K562 (cell line): Measurements from ENCODE around the gene HDAC3. TPM values are rescaled to one million over a fixed set of nuclear protein-coding genes. Genes with fewer than 3 reads are reported as not detected.

Source experiments
- ARID2 ChIP-seq: fragments of 450-650 bp; IDR thresholded peaks from 2 replicates; pipeline ENCODE4 v1.6.1; 2017; ENCODE audit warnings: antibody characterized with exemption, mild to moderate bottlenecking
- CSDE1 ChIP-seq, 2 experiments: fragments of 450-650 bp; IDR thresholded peaks; 2 replicates each; pipeline ENCODE4 v1.6.1; 2016; ENCODE audit warnings: mild to moderate bottlenecking in 1 of 2
- DLX4 ChIP-seq: fragments of 250-450 bp; sonication (Bioruptor Pico); IDR thresholded peaks from 2 replicates; pipeline ENCODE4 v1.6.1; 2021; ENCODE audit warnings: mild to moderate bottlenecking
- DMBX1 ChIP-seq: fragments of 250-450 bp; sonication (Bioruptor Pico); IDR thresholded peaks from 2 replicates; pipeline ENCODE4 v1.8.0; 2022; ENCODE audit warnings: inconsistent platforms, mild to moderate bottlenecking, moderate library complexity, borderline replicate concordance
- ETV5 ChIP-seq: sonication (generic); formaldehyde crosslinking; IDR thresholded peaks from 2 replicates; pipeline ENCODE4 v1.4.0; 2020; ENCODE audit warnings: low read depth, mild to moderate bottlenecking, missing genetic modification reagents
- FOXK1 ChIP-seq: sonication (generic); formaldehyde crosslinking; IDR thresholded peaks from 2 replicates; pipeline ENCODE4 v1.8.0; 2022; ENCODE audit warnings: missing genetic modification reagents, mild to moderate bottlenecking, borderline replicate concordance
- HMBOX1 ChIP-seq: sonication (generic); IDR thresholded peaks from 2 replicates; pipeline ENCODE4 v1.6.1; 2016
- JUND ChIP-seq, 2 experiments: IDR thresholded peaks; 2 replicates in 1 of 2; 3 replicates in 1 of 2; pipeline ENCODE4 v1.6.1; 2011; ENCODE audit warnings: borderline replicate concordance in 2 of 2, low read depth in 2 of 2, low read length in 2 of 2, improper control_type of control experiment in 1 of 2, missing biosample characterization in 1 of 2, missing genetic modification characterization in 1 of 2, missing genetic modification reagents in 1 of 2
- KDM5B ChIP-seq: fragments of 200-600 bp; sonication (generic); IDR thresholded peaks from 2 replicates; pipeline ENCODE4 v1.6.1; 2012; ENCODE audit warnings: low read depth, mild to moderate bottlenecking, moderate library complexity, low read length, control low read depth, inconsistent platforms; ENCODE audit not compliant: insufficient replicate concordance
- NELFE ChIP-seq: IDR thresholded peaks from 2 replicates; pipeline ENCODE4 v1.6.1; 2011; ENCODE audit warnings: mild to moderate bottlenecking; ENCODE audit not compliant: insufficient read depth, insufficient read length
- PBX2 ChIP-seq, 2 experiments: IDR thresholded peaks in 1 of 2; conservative IDR thresholded peaks in 1 of 2; 2 replicates each; pipeline ENCODE4 v1.6.1; 2016; ENCODE audit warnings: low read depth in 2 of 2, mild to moderate bottlenecking in 1 of 2, missing compliant biosample characterization in 1 of 2, missing genetic modification characterization in 1 of 2, moderate library complexity in 1 of 2
- POLR2G ChIP-seq: fragments of 200-400 bp; formaldehyde crosslinking; IDR thresholded peaks from 2 replicates; pipeline ENCODE4 v1.6.1; 2017; ENCODE audit warnings: low read depth, mild to moderate bottlenecking, antibody characterized with exemption, low read length, moderate library complexity
- TAL1 ChIP-seq: fragments of 450-650 bp; IDR thresholded peaks from 2 replicates; pipeline ENCODE4 v1.6.1; 2016; ENCODE audit warnings: mild to moderate bottlenecking
- ZNF165 ChIP-seq: fragments of 250-450 bp; sonication (Bioruptor Pico); IDR thresholded peaks from 2 replicates; pipeline ENCODE4 v1.4.0; 2020; ENCODE audit warnings: borderline replicate concordance
- ZNF512 ChIP-seq: IDR thresholded peaks from 2 replicates; pipeline ENCODE4 v1.6.1; 2016; ENCODE audit warnings: missing genetic modification characterization, missing compliant biosample characterization
- ZNF644 ChIP-seq: fragments of 200-800 bp; sonication (Bioruptor generic); IDR thresholded peaks from 2 replicates; pipeline ENCODE4 v1.6.1; 2016; ENCODE audit warnings: low read depth, missing genetic modification characterization, missing compliant biosample characterization
- ZNF695 ChIP-seq: fragments of 450-650 bp; formaldehyde crosslinking; IDR thresholded peaks from 2 replicates; pipeline ENCODE4 v1.4.0; 2020; ENCODE audit warnings: mild to moderate bottlenecking, moderate library complexity
- ZNF76 ChIP-seq: fragments of 250-450 bp; sonication (Bioruptor Pico); IDR thresholded peaks from 2 replicates; pipeline ENCODE4 v1.4.0; 2020; ENCODE audit warnings: mild to moderate bottlenecking, moderate library complexity, borderline replicate concordance
- polyA plus RNA-seq, 8 experiments: library from polyadenylated mRNA; depleted of rRNA in 4 of 8; stranded (reverse) in 5 of 8; unstranded in 3 of 8; fragments of >200 nt; fragmentation: Nextera tagmentation in 2 of 8; fragmentation: Illumina TruSeq in 1 of 8; extraction: Ambion mirVana in 2 of 8; extraction: Trizol in 1 of 8; gene quantifications; 2 replicates each; pipeline versions ENCODE4 v1.2.1 to v1.2.3, GENCODE V29; 2011 to 2014; ENCODE audit warnings: inconsistent platforms in 1 of 8, missing spikeins in 1 of 8
- total RNA-seq, 7 experiments: library from RNA; depleted of rRNA in 6 of 7; stranded (reverse); fragments of >200 nt in 6 of 7; fragmentation: Illumina TruSeq in 2 of 7; extraction: Trizol in 2 of 7; gene quantifications; 2 replicates each; pipeline versions ENCODE4 v1.2.1 to v1.2.3, GENCODE V29; 2011 to 2021; ENCODE audit warnings: low replicate concordance in 1 of 7

The HDAC3 gene
- total and polyA plus RNA-seq, 9 of the 15 experiments (the other 6 are each of a cell fraction or from before 2014, with no cell fraction given), result 89.7 to 191 (median 119) TPM

- TF ChIP-seq PBX2 (CRISPR knock-in tag; IDR thresholded peaks at IDR 0.05; ENCODE audit: low read depth), result no peak
- no peak for TF ChIP-seq PBX2 (tag; conservative IDR thresholded peaks at IDR 0.05; ENCODE audit: low read depth)
- TF ChIP-seq DLX4 (CRISPR knock-in tag), result no peak
- no peak for TF ChIP-seq HMBOX1
- no peak for TF ChIP-seq ZNF165
- peak; percentile 95 for TF ChIP-seq JUND (IDR thresholded peaks at IDR 0.05; ENCODE audit: borderline replicate concordance, low read depth, low read length)
- TF ChIP-seq JUND (tag; IDR thresholded peaks at IDR 0.05; ENCODE audit: borderline replicate concordance, low read depth, low read length), result peak; percentile 5; the same call in 1 of the 3 replicates
- TF ChIP-seq FOXK1, result 0 out of 2 replicates have a peak, but pooled peaks have one; percentile 51
- TF ChIP-seq ZNF644, result no peak
- no peak for TF ChIP-seq ZNF512 (tag)
- TF ChIP-seq DMBX1 (CRISPR knock-in tag), result no peak
- peak; percentile 74; the same call in 1 of the 2 replicates for TF ChIP-seq ARID2
- TF ChIP-seq CSDE1 (IDR thresholded peaks at IDR 0.05), result no peak
- TF ChIP-seq ETV5 (CRISPR knock-in tag), result peak; percentile 91
- no peak for TF ChIP-seq NELFE
- no peak for TF ChIP-seq ZNF76 (CRISPR knock-in tag)
- peak; percentile 19 for TF ChIP-seq KDM5B
- TF ChIP-seq ZNF695 (CRISPR knock-in tag), result no peak
- peak; percentile 95 for TF ChIP-seq POLR2G
- TF ChIP-seq TAL1, result no peak
Measured at GRCh38 chr5:141618804-141619554, 17.7 kb downstream of the HDAC3 start, which contains the start of gene DIAPH1 (continued).
